A549 (cell line): Measurements from ENCODE around the gene RAD50.

Source experiments
- BHLHE40 ChIP-seq: IDR thresholded peaks from 2 replicates; pipeline ENCODE4 v1.6.1; 2012; ENCODE audit warnings: low read depth, low read length, inconsistent platforms
- CBX8 ChIP-seq: fragments of 200-600 bp; sonication (generic); IDR thresholded peaks from 2 replicates; pipeline ENCODE4 v1.6.1; 2016
- CEBPB ChIP-seq, 2 experiments: fragments of >200 bp in 1 of 2; sonication (Bioruptor Twin) in 1 of 2; formaldehyde crosslinking in 1 of 2; IDR thresholded peaks; 2 replicates each; pipeline ENCODE4 v1.6.1; 2012 to 2016
- CHD2 ChIP-seq: fragments of 150-350 bp; IDR thresholded peaks from 2 replicates; pipeline ENCODE4 v1.6.1; 2014; ENCODE audit warnings: low read length; ENCODE audit not compliant: partially characterized antibody
- POLR2A ChIP-seq: IDR thresholded peaks from 2 replicates; pipeline ENCODE4 v1.6.1; 2012; ENCODE audit warnings: mild to moderate bottlenecking, low read length
- POLR2AphosphoS2 ChIP-seq: conservative IDR thresholded peaks from 2 replicates; pipeline ENCODE4 v1.6.1; 2012; ENCODE audit warnings: low read length, improper control_type of control experiment, inconsistent platforms
- RAD21 ChIP-seq, 2 experiments: fragments of >200 bp in 1 of 2; sonication (Bioruptor Twin) in 1 of 2; formaldehyde crosslinking in 1 of 2; IDR thresholded peaks in 1 of 2; conservative IDR thresholded peaks in 1 of 2; 2 replicates in 1 of 2; 3 replicates in 1 of 2; pipeline ENCODE4 v1.6.1; 2012 to 2018; ENCODE audit warnings: inconsistent platforms in 1 of 2
- RCOR1 ChIP-seq: fragments of 150-350 bp; IDR thresholded peaks from 2 replicates; pipeline ENCODE4 v1.6.1; 2014; ENCODE audit warnings: antibody characterized with exemption, low read length, low read depth
- SMC3 ChIP-seq: fragments of >200 bp; sonication (Bioruptor Twin); formaldehyde crosslinking; IDR thresholded peaks from 3 replicates; pipeline ENCODE4 v1.6.1; 2018; ENCODE audit warnings: inconsistent platforms
- TF ChIP-seq, protein P1 (sequence below): fragments of >200 bp; sonication (Bioruptor Twin); formaldehyde crosslinking; IDR thresholded peaks from 3 replicates; pipeline ENCODE4 v1.5.1; 2016
- TF ChIP-seq, protein P2 (sequence below): fragments of 200-600 bp; sonication (generic); IDR thresholded peaks from 2 replicates; pipeline ENCODE4 v1.6.1; 2016; ENCODE audit warnings: antibody characterized with exemption, mild to moderate bottlenecking, moderate library complexity
- TF ChIP-seq, protein P3 (sequence below): fragments of 250-450 bp; sonication (Bioruptor Pico); IDR thresholded peaks from 2 replicates; pipeline ENCODE4 v1.5.0; 2020; ENCODE audit warnings: low read depth, mild to moderate bottlenecking, moderate library complexity

- TF ChIP-seq BHLHE40, result no peak
- TF ChIP-seq CBX8, result no peak
- no peak for TF ChIP-seq SMC3
- TF ChIP-seq RAD21 (conservative IDR thresholded peaks at IDR 0.05 in 1 of 2, IDR thresholded peaks at IDR 0.05 in 1 of 2), result no peak
- TF ChIP-seq POLR2A, result no peak
- TF ChIP-seq, protein P1, sequence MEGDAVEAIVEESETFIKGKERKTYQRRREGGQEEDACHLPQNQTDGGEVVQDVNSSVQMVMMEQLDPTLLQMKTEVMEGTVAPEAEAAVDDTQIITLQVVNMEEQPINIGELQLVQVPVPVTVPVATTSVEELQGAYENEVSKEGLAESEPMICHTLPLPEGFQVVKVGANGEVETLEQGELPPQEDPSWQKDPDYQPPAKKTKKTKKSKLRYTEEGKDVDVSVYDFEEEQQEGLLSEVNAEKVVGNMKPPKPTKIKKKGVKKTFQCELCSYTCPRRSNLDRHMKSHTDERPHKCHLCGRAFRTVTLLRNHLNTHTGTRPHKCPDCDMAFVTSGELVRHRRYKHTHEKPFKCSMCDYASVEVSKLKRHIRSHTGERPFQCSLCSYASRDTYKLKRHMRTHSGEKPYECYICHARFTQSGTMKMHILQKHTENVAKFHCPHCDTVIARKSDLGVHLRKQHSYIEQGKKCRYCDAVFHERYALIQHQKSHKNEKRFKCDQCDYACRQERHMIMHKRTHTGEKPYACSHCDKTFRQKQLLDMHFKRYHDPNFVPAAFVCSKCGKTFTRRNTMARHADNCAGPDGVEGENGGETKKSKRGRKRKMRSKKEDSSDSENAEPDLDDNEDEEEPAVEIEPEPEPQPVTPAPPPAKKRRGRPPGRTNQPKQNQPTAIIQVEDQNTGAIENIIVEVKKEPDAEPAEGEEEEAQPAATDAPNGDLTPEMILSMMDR, result no peak
- TF ChIP-seq, protein P2, sequence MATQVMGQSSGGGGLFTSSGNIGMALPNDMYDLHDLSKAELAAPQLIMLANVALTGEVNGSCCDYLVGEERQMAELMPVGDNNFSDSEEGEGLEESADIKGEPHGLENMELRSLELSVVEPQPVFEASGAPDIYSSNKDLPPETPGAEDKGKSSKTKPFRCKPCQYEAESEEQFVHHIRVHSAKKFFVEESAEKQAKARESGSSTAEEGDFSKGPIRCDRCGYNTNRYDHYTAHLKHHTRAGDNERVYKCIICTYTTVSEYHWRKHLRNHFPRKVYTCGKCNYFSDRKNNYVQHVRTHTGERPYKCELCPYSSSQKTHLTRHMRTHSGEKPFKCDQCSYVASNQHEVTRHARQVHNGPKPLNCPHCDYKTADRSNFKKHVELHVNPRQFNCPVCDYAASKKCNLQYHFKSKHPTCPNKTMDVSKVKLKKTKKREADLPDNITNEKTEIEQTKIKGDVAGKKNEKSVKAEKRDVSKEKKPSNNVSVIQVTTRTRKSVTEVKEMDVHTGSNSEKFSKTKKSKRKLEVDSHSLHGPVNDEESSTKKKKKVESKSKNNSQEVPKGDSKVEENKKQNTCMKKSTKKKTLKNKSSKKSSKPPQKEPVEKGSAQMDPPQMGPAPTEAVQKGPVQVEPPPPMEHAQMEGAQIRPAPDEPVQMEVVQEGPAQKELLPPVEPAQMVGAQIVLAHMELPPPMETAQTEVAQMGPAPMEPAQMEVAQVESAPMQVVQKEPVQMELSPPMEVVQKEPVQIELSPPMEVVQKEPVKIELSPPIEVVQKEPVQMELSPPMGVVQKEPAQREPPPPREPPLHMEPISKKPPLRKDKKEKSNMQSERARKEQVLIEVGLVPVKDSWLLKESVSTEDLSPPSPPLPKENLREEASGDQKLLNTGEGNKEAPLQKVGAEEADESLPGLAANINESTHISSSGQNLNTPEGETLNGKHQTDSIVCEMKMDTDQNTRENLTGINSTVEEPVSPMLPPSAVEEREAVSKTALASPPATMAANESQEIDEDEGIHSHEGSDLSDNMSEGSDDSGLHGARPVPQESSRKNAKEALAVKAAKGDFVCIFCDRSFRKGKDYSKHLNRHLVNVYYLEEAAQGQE, result no peak
- TF ChIP-seq, protein P3, sequence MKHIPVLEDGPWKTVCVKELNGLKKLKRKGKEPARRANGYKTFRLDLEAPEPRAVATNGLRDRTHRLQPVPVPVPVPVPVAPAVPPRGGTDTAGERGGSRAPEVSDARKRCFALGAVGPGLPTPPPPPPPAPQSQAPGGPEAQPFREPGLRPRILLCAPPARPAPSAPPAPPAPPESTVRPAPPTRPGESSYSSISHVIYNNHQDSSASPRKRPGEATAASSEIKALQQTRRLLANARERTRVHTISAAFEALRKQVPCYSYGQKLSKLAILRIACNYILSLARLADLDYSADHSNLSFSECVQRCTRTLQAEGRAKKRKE (CRISPR knock-in tag), result no peak
- TF ChIP-seq RCOR1, result no peak
- TF ChIP-seq CHD2, result no peak
- no peak for TF ChIP-seq CEBPB (IDR thresholded peaks at IDR 0.05)
- TF ChIP-seq POLR2AphosphoS2, result no peak
These were observed 129.4 kb downstream of the RAD50 start for GRCh38 chr5:132686193-132686592.
